MM.1S (cell line): ENCODE results near the gene HOXB5.

Experiments used
- CTCF ChIP-seq: fragments of 300-600 bp; sonication (generic); IDR thresholded peaks from 2 replicates; pipeline ENCODE4 v1.5.1; 2016; ENCODE audit warnings: antibody characterized with exemption, low read length, mixed read lengths
- EZH2 ChIP-seq: fragments of 300-600 bp; sonication (generic); optimal IDR thresholded peaks from 2 replicates; pipeline ENCODE3; 2017; ENCODE audit warnings: low read depth, mild to moderate bottlenecking, antibody characterized with exemption, low read length, mixed read lengths
- EZH2phosphoT487 ChIP-seq: fragments of 300-600 bp; sonication (generic); IDR thresholded peaks from 2 replicates; pipeline ENCODE4 v1.6.1; 2018; ENCODE audit warnings: antibody characterized with exemption, low read length

- no peak for TF ChIP-seq CTCF
- no peak for TF ChIP-seq EZH2phosphoT487
- TF ChIP-seq EZH2: no peak
These were observed 3.9 kb upstream of the HOXB5 start for GRCh38 chr17:48597528-48597777.
